Lower lobe of right lung (tissue), 2 donors: ENCODE measurements around the gene SLC25A21. TPM values are rescaled to one million over a fixed set of nuclear protein-coding genes. Genes with fewer than 3 reads are reported as not detected.

Experiments used
- ATAC-seq, 2 donors: fragments of 200-7000 bp; cut with Tn5 transposase; one replicate each; pipeline ENCODE4 v1.9.1; 2020 to 2022; ENCODE audit warnings: mild to moderate bottlenecking in 2 of 2, moderate library complexity in 2 of 2
- DNase-seq: peaks from one replicate; pipeline ENCODE4 v3.0.0-alpha.2; 2020
- H3K27ac ChIP-seq: fragments of 200-600 bp; one replicate; pipeline ENCODE4 v1.8.0; 2022
- H3K27me3 ChIP-seq: fragments of 200-600 bp; one replicate; pipeline ENCODE4 v1.8.0; 2022; ENCODE audit warnings: low read depth
- H3K36me3 ChIP-seq: fragments of 200-600 bp; one replicate; pipeline ENCODE4 v1.8.0; 2022; ENCODE audit warnings: mild to moderate bottlenecking
- H3K4me1 ChIP-seq: fragments of 200-600 bp; one replicate; pipeline ENCODE4 v1.8.0; 2022
- H3K4me3 ChIP-seq: fragments of 200-600 bp; one replicate; pipeline ENCODE4 v1.8.0; 2022; ENCODE audit warnings: mild to moderate bottlenecking
- H3K9me3 ChIP-seq: fragments of 200-600 bp; one replicate; pipeline ENCODE4 v1.8.0; 2022
- intact Hi-C: fragments of 100-400 bp; cut with DNase I; formaldehyde crosslinking; loops from one replicate; pipeline ENCODE4 v1.11.0; 2022
- total RNA-seq: library from RNA; stranded (reverse); fragmentation: NEBNext Ultra II Directional; extraction: Animal tissue kit (Norgen Biotek cat#: 25700); gene quantifications from one replicate; pipeline ENCODE4 v1.2.1, GENCODE V29; 2021
- TF ChIP-seq, protein P1 (sequence below): fragments of 200-600 bp; IDR thresholded peaks from one replicate; pipeline ENCODE4 v1.8.0; 2022; ENCODE audit warnings: antibody characterized with exemption, mild to moderate bottlenecking
- donor health status: DM: no; HTN: yes; CAD: no; lungs with severe emphysema.

SLC25A21 gene
- total RNA-seq, 1 donor from 2014 or later = 0.38 TPM

GRCh38 chr14:36654794-36655381 lies 517.5 kb downstream of the SLC25A21 start:
- Histone ChIP-seq H3K27ac (no peak overlapping the region), H3K4me1 (peaks cover 30% of the 10 kb centered on the region), H3K4me3 (no peak overlapping the region), H3K9me3 (no peaks in the 10 kb centered on the region), H3K27me3 (peaks cover 100% of the 10 kb centered on the region), H3K36me3 (no peaks in the 10 kb centered on the region)
- TF ChIP-seq, protein P1, sequence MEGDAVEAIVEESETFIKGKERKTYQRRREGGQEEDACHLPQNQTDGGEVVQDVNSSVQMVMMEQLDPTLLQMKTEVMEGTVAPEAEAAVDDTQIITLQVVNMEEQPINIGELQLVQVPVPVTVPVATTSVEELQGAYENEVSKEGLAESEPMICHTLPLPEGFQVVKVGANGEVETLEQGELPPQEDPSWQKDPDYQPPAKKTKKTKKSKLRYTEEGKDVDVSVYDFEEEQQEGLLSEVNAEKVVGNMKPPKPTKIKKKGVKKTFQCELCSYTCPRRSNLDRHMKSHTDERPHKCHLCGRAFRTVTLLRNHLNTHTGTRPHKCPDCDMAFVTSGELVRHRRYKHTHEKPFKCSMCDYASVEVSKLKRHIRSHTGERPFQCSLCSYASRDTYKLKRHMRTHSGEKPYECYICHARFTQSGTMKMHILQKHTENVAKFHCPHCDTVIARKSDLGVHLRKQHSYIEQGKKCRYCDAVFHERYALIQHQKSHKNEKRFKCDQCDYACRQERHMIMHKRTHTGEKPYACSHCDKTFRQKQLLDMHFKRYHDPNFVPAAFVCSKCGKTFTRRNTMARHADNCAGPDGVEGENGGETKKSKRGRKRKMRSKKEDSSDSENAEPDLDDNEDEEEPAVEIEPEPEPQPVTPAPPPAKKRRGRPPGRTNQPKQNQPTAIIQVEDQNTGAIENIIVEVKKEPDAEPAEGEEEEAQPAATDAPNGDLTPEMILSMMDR = no peak
- DNase-seq (no peak), ATAC-seq (no peak)
- intact Hi-C loops = no loop called here

DNA sequence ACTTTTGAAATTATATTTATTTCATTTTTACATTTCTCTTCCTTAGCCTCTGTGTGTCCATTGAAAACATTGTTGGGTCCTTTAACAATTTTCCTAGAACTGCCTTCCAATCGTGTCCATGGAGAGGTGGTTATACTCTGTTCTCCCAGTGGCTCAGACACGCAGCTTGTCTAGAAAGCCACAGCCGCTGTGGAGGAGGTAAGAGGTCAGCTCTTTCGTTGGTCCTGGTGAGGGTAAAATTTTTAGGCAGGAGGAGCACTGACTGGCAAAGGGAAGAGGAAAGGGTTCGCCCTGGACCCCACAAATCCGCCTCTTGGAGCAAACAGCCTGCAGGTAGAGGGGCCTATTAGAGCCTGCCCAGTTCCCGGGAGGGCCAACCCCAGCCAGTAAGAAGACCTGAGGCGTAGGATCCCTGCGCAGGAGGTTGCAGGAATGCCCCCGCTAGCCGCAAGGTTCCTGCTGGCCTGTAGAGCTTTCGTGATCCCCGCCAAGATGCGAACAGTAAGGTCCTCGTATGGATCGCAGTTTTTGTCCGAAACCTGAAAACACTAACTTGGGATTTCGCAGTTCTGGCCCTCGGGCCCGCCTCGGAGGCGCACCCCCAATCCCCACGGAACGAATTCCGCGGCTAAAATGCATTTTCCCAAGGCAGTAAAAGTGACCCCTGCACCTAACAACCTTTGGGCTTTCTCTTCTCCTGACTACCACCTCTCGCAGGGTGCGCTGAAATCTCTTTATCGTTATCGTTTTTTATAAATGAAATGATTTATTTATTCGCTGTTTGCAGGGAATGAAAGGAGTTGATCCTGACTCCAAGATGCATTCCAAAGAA lies 518.2 kb downstream of the SLC25A21 start:
- H3K4me3 ChIP-seq = no peak overlapping the region
- intact Hi-C loops = no loop called here
- H3K4me1 ChIP-seq = peaks cover 30% of the 10 kb centered on the region
- ATAC-seq (no peak), DNase-seq (no peak)
- H3K27ac ChIP-seq = no peak overlapping the region
- H3K9me3 ChIP-seq = no peaks in the 10 kb centered on the region
- TF ChIP-seq, protein P1 = no peak
- H3K27me3 ChIP-seq = peaks cover 100% of the 10 kb centered on the region
- no peaks in the 10 kb centered on the region for H3K36me3 ChIP-seq

GRCh38 chr14:36653413-36653812 lies 519.0 kb downstream of the SLC25A21 start:
- ATAC-seq = no peak
- Histone ChIP-seq H3K36me3 (no peaks in the 10 kb centered on the region), H3K4me3 (no peak overlapping the region), H3K9me3 (no peaks in the 10 kb centered on the region), H3K27me3 (peaks cover 100% of the 10 kb centered on the region), H3K27ac (no peak overlapping the region), H3K4me1 (peaks cover 24% of the 10 kb centered on the region)
- TF ChIP-seq, protein P1 = no peak
- no peak for DNase-seq
- intact Hi-C loops = no loop called here

GRCh38 chr14:36652542-36653201 lies 519.7 kb downstream of the SLC25A21 start:
- Histone ChIP-seq H3K27me3 (peaks cover 100% of the 10 kb centered on the region), H3K27ac (no peak overlapping the region), H3K9me3 (no peaks in the 10 kb centered on the region), H3K4me1 (peaks cover 19% of the 10 kb centered on the region), H3K36me3 (no peaks in the 10 kb centered on the region), H3K4me3 (no peak overlapping the region)
- TF ChIP-seq, protein P1 = no peak
- intact Hi-C loops = no loop called here
- no peak for DNase-seq
- no peak for ATAC-seq

DNA sequence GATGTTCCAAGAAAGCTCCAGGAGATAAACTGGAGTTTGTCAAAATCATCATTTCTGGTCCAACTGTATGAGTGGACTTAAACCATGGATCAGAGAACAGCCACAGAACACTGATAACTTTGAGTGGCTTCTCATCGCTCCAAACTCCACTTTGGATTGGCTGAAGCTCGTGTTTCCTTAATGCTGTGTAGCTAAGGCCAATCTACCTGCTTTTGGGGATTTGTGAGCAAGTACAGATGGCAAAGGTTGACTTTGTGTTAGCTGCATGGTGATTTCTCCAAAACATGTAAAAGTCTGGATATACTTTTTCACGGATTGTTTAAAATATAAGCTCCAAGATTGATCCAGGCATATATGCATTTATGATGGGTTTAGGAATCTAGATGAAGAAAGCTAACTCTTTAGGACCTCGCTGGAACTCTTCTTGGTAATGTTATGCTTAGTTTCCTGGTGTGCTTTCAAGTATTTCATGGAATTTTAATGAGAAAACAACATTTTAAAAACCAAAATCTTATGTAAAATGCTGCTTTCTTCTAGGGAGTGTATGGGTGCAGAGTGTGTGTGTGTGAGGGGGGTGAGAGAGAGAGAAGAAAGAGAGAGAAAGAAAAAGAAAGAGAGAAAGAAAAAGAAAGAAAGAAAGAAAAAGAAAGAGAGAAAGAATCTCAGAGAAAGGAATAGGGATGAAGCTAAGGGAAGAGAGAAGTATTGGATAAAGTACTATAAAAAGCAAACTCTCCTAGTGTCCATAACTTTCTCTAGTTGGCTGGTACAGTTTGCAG lies 522.3 kb downstream of the SLC25A21 start:
- intact Hi-C loops = no loop called here
- DNase-seq (no peak), ATAC-seq (no peak)
- Histone ChIP-seq H3K9me3 (no peaks in the 10 kb centered on the region), H3K4me3 (no peak overlapping the region), H3K27ac (no peak overlapping the region), H3K36me3 (no peaks in the 10 kb centered on the region), H3K4me1 (peaks cover 11% of the 10 kb centered on the region), H3K27me3 (peaks cover 98% of the 10 kb centered on the region)
- TF ChIP-seq, protein P1 = no peak
